Dermis microvascular lymphatic vessel endothelial cell (primary cell): ENCODE results near the gene TAP1. TPM values are rescaled to one million over a fixed set of nuclear protein-coding genes. Genes with fewer than 3 reads are reported as not detected.
A peak's percentile ranks its signal among the peaks of the same experiment; 100 is the strongest.
"Not testable (repeated sequence)": the region's sequence is repeated elsewhere in the genome, so short reads cannot be mapped to it uniquely, and the experiment has no call there.

Source experiments
- DNase-seq, 2 donors: peaks; one replicate each; pipeline versions ENCODE4 v3.0.0 to v3.0.0-alpha.2; 2010; ENCODE audit warnings: low read depth in 2 of 2
- total RNA-seq: library from RNA; depleted of rRNA; stranded (reverse); fragments of >200 nt; gene quantifications from 2 replicates; pipeline ENCODE4 v1.2.1, GENCODE V29; 2014

TAP1 gene
- total RNA-seq, 1 donor from 2014 or later = 40.7 TPM

DNA sequence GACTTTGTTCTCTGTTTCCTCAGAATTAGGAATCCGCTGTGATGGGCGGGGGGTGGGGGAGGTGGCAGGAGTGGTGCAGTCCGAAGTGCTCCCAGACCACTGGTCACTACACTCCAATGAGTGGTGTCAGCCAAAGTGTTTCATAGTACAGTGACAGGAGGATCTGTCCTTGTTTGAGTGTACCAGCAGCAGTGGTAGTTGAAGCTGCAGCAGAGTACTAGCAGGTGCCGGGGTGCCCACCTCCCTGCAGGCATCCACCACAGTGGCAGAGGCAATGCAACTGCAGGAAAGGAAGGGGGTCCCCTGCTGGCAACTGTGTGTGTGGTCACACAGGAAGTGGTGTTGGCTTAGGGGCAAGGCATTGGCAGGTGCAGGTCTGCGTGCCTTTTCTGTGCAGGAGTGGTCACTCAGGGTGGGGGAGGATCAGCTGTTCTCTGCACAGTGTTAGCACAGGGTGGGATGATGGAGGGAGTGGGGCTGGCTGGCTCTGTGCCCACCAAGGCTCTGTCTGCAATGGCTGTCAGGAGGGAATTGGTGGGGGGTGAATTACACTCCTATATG lies 46.4 kb downstream of the TAP1 start:
- DNase-seq = no peak

- not testable (repeated sequence) for DNase-seq
Measured at GRCh38 chr6:32805404-32805803, 48.1 kb downstream of the TAP1 start.

GRCh38 chr6:32803416-32803815 lies 50.1 kb downstream of the TAP1 start:
- DNase-seq = no peak

GRCh38 chr6:32799740-32800139 lies 53.8 kb downstream of the TAP1 start:
- DNase-seq = no peak

GRCh38 chr6:32799168-32799567 lies 54.3 kb downstream of the TAP1 start:
- DNase-seq = no peak

DNA sequence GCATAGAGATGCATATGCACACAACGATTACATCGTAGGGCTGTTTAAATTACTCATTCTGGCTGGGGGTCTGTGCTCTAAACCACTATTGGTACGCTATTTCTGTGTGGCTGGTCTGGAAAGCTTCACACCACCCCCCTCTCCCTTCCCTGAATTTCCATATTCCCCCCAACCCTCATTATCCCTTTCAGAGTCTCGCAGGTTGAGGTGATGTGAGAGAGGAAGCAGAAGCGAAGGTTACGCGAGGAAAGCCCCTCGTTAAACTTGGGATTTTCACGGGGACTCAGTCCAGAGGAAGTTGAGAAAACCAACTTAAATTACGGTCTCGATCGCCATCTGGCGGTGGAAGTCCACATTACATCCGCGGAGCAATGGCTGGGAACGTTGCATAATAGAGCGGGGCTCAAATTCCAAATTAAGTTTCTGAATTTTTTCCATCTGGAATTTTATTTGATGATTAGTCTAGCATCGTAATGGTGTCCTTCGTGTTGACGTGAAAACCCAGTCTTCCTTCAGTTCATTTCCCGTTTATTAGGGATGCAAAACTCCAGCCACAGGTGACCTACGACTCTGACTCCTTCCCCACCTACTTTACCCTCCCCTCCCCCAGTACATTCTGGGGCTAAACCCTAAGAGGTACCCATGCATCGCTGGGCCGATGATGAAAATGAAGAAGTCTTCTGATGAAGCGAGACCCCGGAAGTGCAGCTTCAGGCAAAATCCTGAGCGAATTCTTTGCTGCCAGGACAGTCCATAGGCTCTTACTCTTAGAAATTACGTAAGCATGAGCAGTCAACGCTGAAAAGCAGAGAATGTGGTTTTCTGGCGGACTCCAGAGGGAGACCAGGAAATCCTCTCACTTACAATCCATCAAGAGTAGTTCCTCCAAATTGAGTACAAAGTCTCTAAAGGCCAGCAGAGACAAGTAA lies 56.4 kb downstream of the TAP1 start:
- peak; percentile 14 to 50 for DNase-seq

Other genes starting within 250 kb of the TAP1 start
- not detected in 2 replicates for gene HLA-DQA1, start 216.3 kb downstream of the TAP1 start, total RNA-seq
- under 0.01 and 0.13 TPM in 2 replicates for gene HLA-DQB1, start 187.0 kb downstream of the TAP1 start, total RNA-seq
- gene HLA-DQA2, start 112.3 kb downstream of the TAP1 start, total RNA-seq = not detected in 2 replicates
- gene HLA-DQB2, start 90.2 kb downstream of the TAP1 start, total RNA-seq = not detected in 2 replicates
- gene HLA-DOB, start 36.7 kb downstream of the TAP1 start, total RNA-seq = under 0.01 and 0.13 TPM in 2 replicates
- gene TAP2, start 15.0 kb downstream of the TAP1 start, total RNA-seq = 26.7 and 27.5 TPM in 2 replicates
- gene PSMB8, start 9.7 kb downstream of the TAP1 start, total RNA-seq = 57.3 and 64.9 TPM in 2 replicates
- gene PSMB9, start 488 bp upstream of the TAP1 start, total RNA-seq = 23.6 and 27.3 TPM in 2 replicates
- 0.25 and 0.51 TPM in 2 replicates for gene HLA-DMB, start 87.3 kb upstream of the TAP1 start, total RNA-seq
- gene HLA-DMA, start 99.4 kb upstream of the TAP1 start, total RNA-seq = 0.63 and 1.2 TPM in 2 replicates
- 39.4 and 51.0 TPM in 2 replicates for gene BRD2, start 114.9 kb upstream of the TAP1 start, total RNA-seq
- not detected in 2 replicates for gene HLA-DOA, start 155.9 kb upstream of the TAP1 start, total RNA-seq
- 3.2 and 6.3 TPM in 2 replicates for gene HLA-DPA1, start 219.9 kb upstream of the TAP1 start, total RNA-seq
- gene HLA-DPB1, start 222.3 kb upstream of the TAP1 start, total RNA-seq = 10.9 and 13.4 TPM in 2 replicates